Choroid plexus epithelial cell (primary cell): Measurements from ENCODE around the gene MCL1.

Experiments
- DNase-seq: peaks from one replicate; pipeline ENCODE4 v3.0.0-alpha.2; 2010; ENCODE audit warnings: low read depth
- H3K4me3 ChIP-seq: 2 replicates; pipeline ENCODE4 v1.5.1; 2011; ENCODE audit warnings: low read depth, mild to moderate bottlenecking, control low read depth, low read length, moderate library complexity
- CTCF ChIP-seq: conservative IDR thresholded peaks from 2 replicates; pipeline ENCODE4 v1.5.1; 2011; ENCODE audit warnings: low read depth, mild to moderate bottlenecking, control low read depth, inconsistent platforms, low read length, moderate library complexity

The MCL1 gene

GRCh38 chr1:150557813-150558212 is 21.6 kb downstream of the MCL1 start:
- H3K4me3 ChIP-seq, result no peak overlapping the region
- no peak for TF ChIP-seq CTCF
- no peak for DNase-seq

GRCh38 chr1:150557065-150557600 is 22.3 kb downstream of the MCL1 start:
- H3K4me3 ChIP-seq, result no peak overlapping the region
- TF ChIP-seq CTCF, result no peak
- no peak for DNase-seq

- DNase-seq, result no peak
- no peak overlapping the region for H3K4me3 ChIP-seq
- TF ChIP-seq CTCF, result no peak
Measured at GRCh38 chr1:150555971-150556865, 23.2 kb downstream of the MCL1 start.

GRCh38 chr1:150555198-150555970 is 24.0 kb downstream of the MCL1 start:
- no peak for TF ChIP-seq CTCF
- DNase-seq, result no peak
- no peak overlapping the region for H3K4me3 ChIP-seq

- no peak for TF ChIP-seq CTCF
- DNase-seq, result no peak
- H3K4me3 ChIP-seq, result no peak overlapping the region
Measured at GRCh38 chr1:150554086-150554452, 25.3 kb downstream of the MCL1 start.

- TF ChIP-seq CTCF, result no peak
- DNase-seq, result no peak
- H3K4me3 ChIP-seq, result no peak overlapping the region
Measured at GRCh38 chr1:150553392-150554085, 25.9 kb downstream of the MCL1 start.
